ENCODE results near the gene ROBO2.

Gene ROBO2

DNA sequence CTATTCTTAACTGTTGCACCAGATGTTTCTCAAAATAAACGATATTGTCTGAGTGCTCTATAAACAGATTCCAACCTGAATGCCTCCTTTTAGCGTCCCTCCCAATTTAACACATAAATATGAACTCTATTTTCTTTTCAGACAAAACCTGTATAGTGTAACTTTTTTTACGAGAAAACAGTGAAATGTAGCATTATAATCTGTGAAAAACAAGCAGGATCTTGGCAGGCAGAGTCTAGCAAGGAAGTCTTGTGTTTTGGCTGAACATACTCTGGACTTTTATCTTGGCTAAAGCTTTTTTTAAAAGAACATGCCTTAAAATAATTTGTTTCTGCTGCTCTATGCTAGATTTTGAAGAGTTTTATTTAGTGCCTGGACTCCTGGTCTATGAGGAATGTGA, 150.5 kb downstream of the ROBO2 start:
- TF ChIP-seq, protein P1, sequence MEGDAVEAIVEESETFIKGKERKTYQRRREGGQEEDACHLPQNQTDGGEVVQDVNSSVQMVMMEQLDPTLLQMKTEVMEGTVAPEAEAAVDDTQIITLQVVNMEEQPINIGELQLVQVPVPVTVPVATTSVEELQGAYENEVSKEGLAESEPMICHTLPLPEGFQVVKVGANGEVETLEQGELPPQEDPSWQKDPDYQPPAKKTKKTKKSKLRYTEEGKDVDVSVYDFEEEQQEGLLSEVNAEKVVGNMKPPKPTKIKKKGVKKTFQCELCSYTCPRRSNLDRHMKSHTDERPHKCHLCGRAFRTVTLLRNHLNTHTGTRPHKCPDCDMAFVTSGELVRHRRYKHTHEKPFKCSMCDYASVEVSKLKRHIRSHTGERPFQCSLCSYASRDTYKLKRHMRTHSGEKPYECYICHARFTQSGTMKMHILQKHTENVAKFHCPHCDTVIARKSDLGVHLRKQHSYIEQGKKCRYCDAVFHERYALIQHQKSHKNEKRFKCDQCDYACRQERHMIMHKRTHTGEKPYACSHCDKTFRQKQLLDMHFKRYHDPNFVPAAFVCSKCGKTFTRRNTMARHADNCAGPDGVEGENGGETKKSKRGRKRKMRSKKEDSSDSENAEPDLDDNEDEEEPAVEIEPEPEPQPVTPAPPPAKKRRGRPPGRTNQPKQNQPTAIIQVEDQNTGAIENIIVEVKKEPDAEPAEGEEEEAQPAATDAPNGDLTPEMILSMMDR (IDR thresholded peaks at IDR 0.05; ENCODE audit: insufficient read depth, low read length, poor library complexity, severe bottlenecking) = no peak
- no peak for DNase-seq (ENCODE audit: extremely low read depth, insufficient read length)

DNA sequence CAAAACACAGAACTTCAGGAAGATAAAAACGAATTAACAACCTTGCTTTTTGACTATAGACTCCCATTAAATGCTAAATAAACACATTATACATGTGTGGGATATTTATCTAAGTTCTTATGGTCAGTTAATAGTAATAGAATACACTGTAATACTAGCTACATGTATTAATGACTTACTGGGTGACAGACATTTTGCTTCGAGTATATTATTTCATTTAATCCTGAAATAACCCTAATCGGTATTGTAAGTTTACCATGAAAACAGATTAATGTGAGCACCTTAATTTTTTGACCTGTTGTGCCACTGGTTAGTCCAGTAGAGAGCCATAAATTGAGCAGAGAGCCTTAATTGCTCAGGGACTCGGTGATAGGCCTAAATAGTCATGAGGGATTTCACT, 151.1 kb downstream of the ROBO2 start:
- H3K27me3 ChIP-seq (replicated peaks; ENCODE audit: control insufficient read depth, insufficient read depth, low read length) = no peaks in the 10 kb centered on the region
- DNase-seq (ENCODE audit: extremely low read depth, insufficient read length) = no peak
- TF ChIP-seq, protein P1 (IDR thresholded peaks at IDR 0.05; ENCODE audit: insufficient read depth, low read length, poor library complexity, severe bottlenecking) = no peak
- no peaks in the 10 kb centered on the region for H3K36me3 ChIP-seq (ENCODE audit: control insufficient read depth, insufficient read depth, low read length)
- no peak overlapping the region for H3K4me3 ChIP-seq (replicated peaks; ENCODE audit: low read depth, low read length)

More for the DNA sequence above, 150.5 kb downstream of the ROBO2 start:
- Histone ChIP-seq H3K4me3 (replicated peaks; ENCODE audit: low read depth, low read length) (no peak overlapping the region), H3K36me3 (ENCODE audit: control insufficient read depth, insufficient read depth, low read length) (no peaks in the 10 kb centered on the region), H3K27me3 (replicated peaks; ENCODE audit: control insufficient read depth, insufficient read depth, low read length) (no peaks in the 10 kb centered on the region)

GRCh38 chr3:77191640-77192039, 151.7 kb downstream of the ROBO2 start:
- Histone ChIP-seq H3K27me3 (replicated peaks; ENCODE audit: control insufficient read depth, insufficient read depth, low read length) (no peaks in the 10 kb centered on the region), H3K4me3 (replicated peaks; ENCODE audit: low read depth, low read length) (no peak overlapping the region), H3K36me3 (ENCODE audit: control insufficient read depth, insufficient read depth, low read length) (no peaks in the 10 kb centered on the region)
- TF ChIP-seq, protein P1 (IDR thresholded peaks at IDR 0.05; ENCODE audit: insufficient read depth, low read length, poor library complexity, severe bottlenecking) = no peak
- DNase-seq (ENCODE audit: extremely low read depth, insufficient read length) = no peak

- no peak overlapping the region for H3K4me3 ChIP-seq (replicated peaks; ENCODE audit: low read depth, low read length)
- no peaks in the 10 kb centered on the region for H3K36me3 ChIP-seq (ENCODE audit: control insufficient read depth, insufficient read depth, low read length)
- TF ChIP-seq, protein P1 (IDR thresholded peaks at IDR 0.05; ENCODE audit: insufficient read depth, low read length, poor library complexity, severe bottlenecking) = no peak
- H3K27me3 ChIP-seq (replicated peaks; ENCODE audit: control insufficient read depth, insufficient read depth, low read length) = no peaks in the 10 kb centered on the region
- DNase-seq (ENCODE audit: extremely low read depth, insufficient read length) = no peak
Observed at GRCh38 chr3:77195766-77196545, 156.1 kb downstream of the ROBO2 start.

DNA sequence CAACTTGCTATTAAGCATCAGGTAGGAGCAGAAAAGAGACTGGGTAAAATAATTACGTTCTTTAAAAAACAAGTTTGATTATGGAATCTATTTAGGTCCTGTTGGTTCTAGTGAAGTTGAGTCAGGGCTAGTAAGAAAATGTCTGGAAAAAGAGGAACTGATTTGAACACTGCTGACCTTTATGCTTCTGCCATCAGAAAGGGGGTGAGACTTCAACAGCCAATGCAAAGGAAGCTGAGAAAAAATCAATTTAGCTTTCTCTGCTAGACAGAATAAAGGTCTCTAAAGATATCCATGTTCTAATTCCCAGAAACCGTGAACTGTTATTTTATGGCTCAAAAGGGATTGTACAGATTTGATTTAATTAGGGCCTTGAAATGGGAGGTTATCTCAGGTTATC, 157.5 kb downstream of the ROBO2 start:
- Histone ChIP-seq H3K4me3 (replicated peaks; ENCODE audit: low read depth, low read length) (no peak overlapping the region), H3K27me3 (replicated peaks; ENCODE audit: control insufficient read depth, insufficient read depth, low read length) (no peaks in the 10 kb centered on the region), H3K36me3 (ENCODE audit: control insufficient read depth, insufficient read depth, low read length) (no peaks in the 10 kb centered on the region)
- DNase-seq (ENCODE audit: extremely low read depth, insufficient read length) = no peak
- TF ChIP-seq, protein P1 (IDR thresholded peaks at IDR 0.05; ENCODE audit: insufficient read depth, low read length, poor library complexity, severe bottlenecking) = no peak
